Measurements from ENCODE around the gene CARHSP1.

The CARHSP1 gene

DNA sequence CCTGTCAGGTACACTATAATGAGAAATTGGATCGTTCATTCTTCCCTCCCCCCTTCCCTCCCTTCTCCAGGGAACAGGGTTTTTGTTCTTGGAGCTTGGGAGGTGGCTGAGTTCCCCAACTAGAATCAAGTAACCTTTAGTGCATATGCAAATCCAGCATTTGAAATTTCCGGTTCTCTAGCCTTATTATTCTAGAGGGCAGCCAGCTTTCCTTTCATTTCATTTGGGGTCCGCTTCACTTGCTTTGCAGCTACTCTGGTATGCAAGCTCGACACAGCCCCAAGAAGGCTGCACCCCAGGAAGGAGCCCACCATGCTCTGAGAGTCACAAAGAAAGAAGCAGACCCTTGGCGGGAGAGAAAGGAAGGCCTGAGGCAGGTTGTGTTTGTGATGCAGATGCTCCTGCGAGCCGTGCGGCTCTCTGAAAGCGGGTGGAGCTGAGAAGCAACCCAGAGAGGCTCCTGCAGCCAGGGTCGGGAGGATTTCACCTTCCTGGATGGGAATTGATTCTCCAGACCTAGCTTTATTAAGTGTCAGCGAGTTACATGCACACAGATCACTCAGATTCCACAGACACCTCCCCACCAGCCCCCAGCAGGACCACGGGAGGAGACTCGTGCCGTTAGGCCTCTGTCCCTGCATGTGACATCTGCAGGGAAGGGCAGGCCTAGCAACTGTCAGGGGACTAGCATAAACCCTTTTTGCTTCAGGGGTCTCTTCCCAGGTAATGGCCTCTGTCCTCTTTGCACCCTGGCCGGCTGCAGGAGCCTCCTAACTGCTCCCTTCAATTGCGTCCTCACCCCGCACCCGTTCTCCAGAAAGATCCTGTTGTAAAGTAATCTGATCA is 36.7 kb downstream of the CARHSP1 start:
- TF ChIP-seq, protein P1, sequence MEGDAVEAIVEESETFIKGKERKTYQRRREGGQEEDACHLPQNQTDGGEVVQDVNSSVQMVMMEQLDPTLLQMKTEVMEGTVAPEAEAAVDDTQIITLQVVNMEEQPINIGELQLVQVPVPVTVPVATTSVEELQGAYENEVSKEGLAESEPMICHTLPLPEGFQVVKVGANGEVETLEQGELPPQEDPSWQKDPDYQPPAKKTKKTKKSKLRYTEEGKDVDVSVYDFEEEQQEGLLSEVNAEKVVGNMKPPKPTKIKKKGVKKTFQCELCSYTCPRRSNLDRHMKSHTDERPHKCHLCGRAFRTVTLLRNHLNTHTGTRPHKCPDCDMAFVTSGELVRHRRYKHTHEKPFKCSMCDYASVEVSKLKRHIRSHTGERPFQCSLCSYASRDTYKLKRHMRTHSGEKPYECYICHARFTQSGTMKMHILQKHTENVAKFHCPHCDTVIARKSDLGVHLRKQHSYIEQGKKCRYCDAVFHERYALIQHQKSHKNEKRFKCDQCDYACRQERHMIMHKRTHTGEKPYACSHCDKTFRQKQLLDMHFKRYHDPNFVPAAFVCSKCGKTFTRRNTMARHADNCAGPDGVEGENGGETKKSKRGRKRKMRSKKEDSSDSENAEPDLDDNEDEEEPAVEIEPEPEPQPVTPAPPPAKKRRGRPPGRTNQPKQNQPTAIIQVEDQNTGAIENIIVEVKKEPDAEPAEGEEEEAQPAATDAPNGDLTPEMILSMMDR (IDR thresholded peaks at IDR 0.05; ENCODE audit: control insufficient read depth, extremely low read depth, insufficient read depth): no peak
- no peak for DNase-seq (ENCODE audit: low read depth)
- no peak overlapping the region for H3K4me3 ChIP-seq (ENCODE audit: low read depth, low read length)

DNA sequence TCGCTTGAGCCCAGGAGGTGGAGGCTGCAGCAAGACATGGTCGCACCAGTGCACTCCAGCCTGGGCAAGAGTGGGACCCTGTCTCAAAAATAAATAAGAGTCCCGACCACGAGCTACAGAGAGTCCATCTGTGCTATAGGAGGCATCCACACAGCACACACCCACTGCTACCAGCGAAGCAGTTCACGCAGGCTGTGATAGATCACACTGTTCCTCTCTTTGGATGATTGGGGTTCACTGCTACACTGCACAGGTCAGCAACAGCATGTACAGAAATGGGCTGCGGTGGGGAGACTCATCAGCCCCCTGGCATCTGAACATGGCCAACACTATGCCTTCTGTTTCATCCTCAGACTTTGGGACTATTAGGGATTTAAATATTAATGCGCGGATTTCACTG is 37.4 kb downstream of the CARHSP1 start:
- DNase-seq (ENCODE audit: low read depth): no peak
- TF ChIP-seq, protein P1 (IDR thresholded peaks at IDR 0.05; ENCODE audit: control insufficient read depth, extremely low read depth, insufficient read depth): no peak
- H3K4me3 ChIP-seq (ENCODE audit: low read depth, low read length): no peak overlapping the region

DNA sequence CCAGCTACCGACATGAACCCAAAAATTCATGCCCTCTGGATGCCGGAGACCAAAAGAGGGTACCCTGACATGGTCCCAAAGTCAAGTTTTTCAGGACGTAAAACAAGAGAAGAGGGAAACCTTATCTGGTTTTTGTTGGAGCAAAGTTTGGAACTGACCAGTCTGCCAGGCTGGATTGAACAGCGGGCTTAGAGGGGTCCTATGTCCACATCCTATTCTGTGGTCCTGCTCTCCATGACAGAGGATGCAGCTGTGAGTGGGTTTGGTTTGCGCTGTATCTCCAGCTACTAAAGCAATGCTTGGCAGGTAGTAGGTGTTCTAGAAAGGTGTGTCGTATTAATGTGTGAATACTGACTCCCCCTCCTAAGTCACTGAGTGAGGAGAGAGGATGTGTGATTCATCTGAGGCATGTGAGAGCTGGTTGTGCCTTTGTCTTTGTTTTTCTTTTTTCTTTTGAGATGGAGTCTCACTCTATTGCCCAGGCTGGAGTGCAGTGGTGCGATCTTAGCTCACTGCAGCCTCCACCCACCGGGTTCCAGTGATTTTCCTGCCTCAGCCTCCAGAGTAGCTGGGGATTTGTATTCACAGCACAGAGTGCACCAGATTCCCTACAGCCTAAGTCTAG is 40.2 kb downstream of the CARHSP1 start:
- TF ChIP-seq, protein P1 (IDR thresholded peaks at IDR 0.05; ENCODE audit: control insufficient read depth, extremely low read depth, insufficient read depth): no peak
- no peak overlapping the region for H3K4me3 ChIP-seq (ENCODE audit: low read depth, low read length)
- no peak for DNase-seq (ENCODE audit: low read depth)

DNA sequence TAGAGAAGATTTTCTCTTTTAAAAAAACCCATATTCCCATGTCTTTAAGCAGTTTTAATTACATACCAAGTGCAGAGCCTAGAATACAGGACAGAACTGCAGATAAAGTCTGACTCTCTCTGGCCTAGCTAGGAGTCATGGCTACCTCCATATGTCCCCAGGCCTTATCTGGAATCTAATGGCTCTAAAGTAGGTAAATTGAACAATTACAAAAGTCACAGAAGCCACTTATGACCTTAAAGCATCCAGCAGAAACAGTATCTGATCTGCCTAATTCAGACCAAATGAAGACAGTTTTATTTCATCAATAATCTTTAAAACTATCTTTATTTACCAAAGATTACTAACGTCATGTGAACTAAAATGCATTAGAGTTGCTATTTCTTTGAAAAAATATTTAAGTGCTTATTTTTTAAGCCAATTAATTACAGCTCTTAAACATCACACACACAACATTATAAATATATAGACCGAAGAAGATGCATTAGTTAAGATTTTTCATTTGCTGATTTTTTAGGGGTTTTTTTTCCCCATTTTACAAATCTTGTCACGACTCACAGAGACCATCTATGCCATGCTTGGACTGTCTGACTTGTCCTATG is 42.4 kb downstream of the CARHSP1 start:
- TF ChIP-seq, protein P1 (IDR thresholded peaks at IDR 0.05; ENCODE audit: control insufficient read depth, extremely low read depth, insufficient read depth): no peak
- no peak for DNase-seq (ENCODE audit: low read depth)
- no peak overlapping the region for H3K4me3 ChIP-seq (ENCODE audit: low read depth, low read length)

DNA sequence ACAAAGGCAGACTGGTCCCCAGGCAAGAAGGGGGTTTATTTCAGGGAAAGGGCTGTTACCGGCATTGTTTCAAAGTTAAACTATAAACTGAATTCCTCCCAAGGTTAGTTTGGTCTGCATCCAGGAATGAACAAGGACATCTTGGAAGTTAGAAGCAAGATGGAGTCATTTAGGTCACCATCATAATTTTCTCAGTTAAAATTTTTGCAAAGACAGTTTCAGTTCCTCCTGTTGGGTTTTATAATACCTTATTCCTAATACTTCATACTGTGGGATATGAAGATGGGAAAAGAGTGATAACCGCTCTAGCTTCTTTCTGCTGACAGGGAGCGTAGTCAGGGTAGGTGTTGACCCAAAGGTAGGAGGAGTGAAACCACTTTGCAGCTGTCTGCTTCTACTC is 46.4 kb downstream of the CARHSP1 start:
- DNase-seq (ENCODE audit: low read depth): no peak
- TF ChIP-seq, protein P1 (IDR thresholded peaks at IDR 0.05; ENCODE audit: control insufficient read depth, extremely low read depth, insufficient read depth): no peak
- H3K4me3 ChIP-seq (ENCODE audit: low read depth, low read length): no peak overlapping the region

DNA sequence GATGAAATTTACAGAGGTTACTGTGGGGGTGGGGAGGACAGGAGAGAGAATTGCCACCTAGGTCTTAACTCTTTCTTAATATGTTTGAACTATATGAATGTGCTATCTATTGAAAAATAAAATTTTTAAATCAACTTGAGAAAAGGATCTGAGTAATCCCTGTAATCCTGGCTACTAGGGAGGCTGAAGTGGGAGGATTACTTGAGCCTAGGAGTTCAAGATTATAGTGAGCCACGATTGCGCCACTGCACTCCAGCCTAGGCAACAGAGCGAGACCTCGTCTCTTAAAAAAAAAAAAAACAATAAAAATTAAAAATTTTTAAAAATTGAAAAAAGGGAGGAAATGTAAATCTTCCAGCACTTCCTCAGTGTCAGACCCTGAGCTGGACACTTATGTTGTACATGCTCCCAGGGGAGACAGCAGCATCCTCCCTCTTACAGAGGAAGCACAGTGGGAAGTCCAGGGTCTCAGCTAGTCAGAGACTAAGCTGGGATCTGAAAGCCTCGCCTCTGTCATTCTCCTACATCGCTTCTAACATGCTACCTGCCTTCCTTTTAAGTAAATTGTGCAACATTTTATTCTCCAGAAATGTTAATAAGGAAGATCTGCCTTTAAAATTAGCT is 49.3 kb downstream of the CARHSP1 start:
- H3K4me3 ChIP-seq (ENCODE audit: low read depth, low read length): no peak overlapping the region
- DNase-seq (ENCODE audit: low read depth): no peak
- TF ChIP-seq, protein P1 (IDR thresholded peaks at IDR 0.05; ENCODE audit: control insufficient read depth, extremely low read depth, insufficient read depth): no peak
